Superior temporal gyrus (tissue), 1 donor: ENCODE results near the gene QRICH1.

ENCODE experiments used
- DNase-seq: peaks from one replicate; pipeline ENCODE4 v3.0.0-alpha.2; 2016; ENCODE audit errors: extremely low spot score

Gene QRICH1

GRCh38 chr3:49034650-49035049, 59.2 kb downstream of the QRICH1 start:
- DNase-seq = no peak

- DNase-seq = no peak
These were observed 61.1 kb downstream of the QRICH1 start for GRCh38 chr3:49032646-49033304.

- DNase-seq = no peak
These were observed 63.5 kb downstream of the QRICH1 start for GRCh38 chr3:49030321-49030720.

- DNase-seq = no peak
These were observed 64.3 kb downstream of the QRICH1 start for GRCh38 chr3:49029563-49029884.

GRCh38 chr3:49028673-49029562, 65.0 kb downstream of the QRICH1 start, which contains the start of gene IMPDH2:
IMPDH2 (minus strand) TSS chr3:49029398; CDS start chr3:49029350, 48 bp downstream.
- DNase-seq = peak; percentile 98

- DNase-seq = no peak
These were observed 65.6 kb downstream of the QRICH1 start for GRCh38 chr3:49028298-49028672.

DNA sequence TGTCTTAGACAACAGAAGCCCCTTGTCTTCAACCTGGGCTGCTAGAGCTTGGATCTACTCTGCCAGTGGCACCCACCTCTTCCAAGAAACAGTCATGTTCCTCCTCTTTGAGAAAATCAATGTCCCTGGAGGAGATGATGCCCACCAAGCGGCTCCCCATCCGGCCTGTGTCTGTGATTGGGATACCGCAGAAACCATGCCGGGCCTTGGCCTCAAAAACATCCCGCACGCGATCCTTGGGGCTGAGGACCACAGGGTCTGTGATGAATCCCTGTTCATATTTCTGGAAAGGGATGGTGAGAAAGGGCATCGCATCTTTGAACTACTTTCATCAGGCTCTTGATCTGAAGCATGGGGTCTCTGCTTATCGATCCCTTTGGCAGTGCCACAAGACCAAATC, 66.2 kb downstream of the QRICH1 start:
- DNase-seq = no peak

- DNase-seq = no peak
These were observed 67.3 kb downstream of the QRICH1 start for GRCh38 chr3:49026536-49026935.

DNA sequence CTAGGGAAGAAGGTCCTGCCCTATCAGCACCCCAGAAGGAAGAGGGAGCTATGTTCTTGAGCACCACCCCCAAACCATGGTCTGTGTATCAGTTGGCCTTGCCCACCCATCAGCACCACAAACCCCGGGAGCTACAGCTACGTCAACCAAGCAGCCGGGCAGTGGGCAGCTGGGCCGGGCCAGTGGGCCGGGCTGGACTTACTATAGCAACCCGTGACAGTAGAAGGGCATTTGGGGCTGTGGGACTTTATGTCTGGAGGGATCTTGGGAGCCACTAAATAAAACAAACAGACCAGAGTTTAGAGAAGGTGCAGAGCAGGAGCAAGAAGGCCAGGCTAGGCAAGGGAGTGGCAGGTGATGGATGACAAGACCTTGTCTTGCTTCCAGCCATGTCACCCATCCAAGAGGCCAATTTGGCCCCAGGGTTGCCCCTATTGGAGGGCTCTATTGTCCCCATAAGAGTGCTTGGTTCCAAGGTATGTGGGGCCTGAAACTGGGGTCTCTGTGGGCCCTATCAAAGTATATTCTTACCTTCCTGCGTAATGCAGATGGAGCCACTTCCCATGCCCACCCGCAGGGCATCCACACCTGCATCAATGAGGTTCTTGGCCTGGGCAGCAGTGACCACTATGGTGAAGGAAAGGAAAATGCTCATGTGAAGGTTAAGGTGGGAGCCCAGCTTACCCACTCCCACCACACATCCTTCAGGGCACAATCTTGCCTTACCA, 67.9 kb downstream of the QRICH1 start:
- DNase-seq = no peak

- no peak for DNase-seq
These were observed 68.7 kb downstream of the QRICH1 start for GRCh38 chr3:49025005-49025792.

- no peak for DNase-seq
These were observed 69.4 kb downstream of the QRICH1 start for GRCh38 chr3:49024449-49024848.

- no peak for DNase-seq
These were observed 70.1 kb downstream of the QRICH1 start for GRCh38 chr3:49023775-49024174.

DNA sequence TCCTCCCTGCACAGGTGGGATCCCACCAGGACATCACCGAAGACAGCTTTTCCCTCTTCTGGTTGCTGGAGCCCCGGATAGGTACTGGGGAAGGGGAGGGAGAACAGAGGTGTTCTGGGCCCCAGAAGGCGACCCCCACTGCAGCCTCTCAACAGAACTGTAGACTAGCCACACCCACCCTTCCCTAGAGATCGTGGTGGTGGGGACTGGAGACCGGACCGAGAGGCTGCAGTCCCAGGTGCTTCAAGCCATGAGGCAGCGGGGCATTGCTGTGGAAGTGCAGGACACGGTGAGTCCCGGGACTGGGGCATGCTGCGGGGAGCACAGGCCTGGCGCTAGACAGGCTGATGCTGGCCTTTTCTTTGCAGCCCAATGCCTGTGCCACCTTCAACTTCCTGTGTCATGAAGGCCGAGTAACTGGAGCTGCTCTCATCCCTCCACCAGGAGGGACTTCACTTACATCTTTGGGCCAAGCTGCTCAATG, 71.1 kb downstream of the QRICH1 start:
- no peak for DNase-seq

DNA sequence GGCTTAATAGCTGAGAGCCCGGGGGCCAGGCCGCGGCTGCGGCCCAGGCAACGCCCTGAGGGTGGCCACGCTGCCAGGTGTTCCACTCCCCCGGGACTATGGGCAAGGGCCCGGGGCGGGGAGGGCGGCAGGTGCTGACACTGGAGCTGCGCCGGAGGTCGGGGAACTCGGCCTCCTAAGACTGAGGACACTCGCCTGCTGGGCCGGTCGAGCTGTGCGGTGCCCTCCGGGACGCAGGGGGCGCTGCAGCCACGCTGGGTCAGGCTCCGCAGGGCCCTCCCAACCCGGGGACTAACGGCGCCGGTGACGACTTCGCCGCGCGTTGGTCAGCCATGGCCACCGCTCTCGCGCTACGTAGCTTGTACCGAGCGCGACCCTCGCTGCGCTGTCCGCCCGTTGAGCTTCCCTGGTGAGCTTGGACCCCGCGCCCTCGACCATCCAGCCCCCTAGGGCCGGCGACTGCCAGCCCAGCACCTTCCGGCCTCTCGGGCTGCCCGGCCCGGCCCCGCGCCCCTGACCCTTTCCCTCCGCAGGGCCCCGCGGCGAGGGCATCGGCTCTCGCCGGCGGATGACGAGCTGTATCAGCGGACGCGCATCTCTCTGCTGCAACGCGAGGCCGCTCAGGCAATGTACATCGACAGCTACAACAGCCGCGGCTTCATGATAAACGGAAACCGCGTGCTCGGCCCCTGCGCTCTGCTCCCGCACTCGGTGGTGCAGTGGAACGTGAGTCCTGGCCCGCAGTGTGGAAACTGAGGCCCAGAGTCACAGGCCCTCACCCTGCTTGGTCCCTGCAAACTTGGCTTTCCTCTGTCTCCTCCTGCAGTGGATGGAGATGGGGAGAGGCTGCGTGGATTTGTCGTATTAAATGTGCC, 71.8 kb downstream of the QRICH1 start, which contains the start of gene NDUFAF3:
NDUFAF3 (plus strand) TSS at position 309 of the 875 bp plus-strand sequence; CDS start at position 333, 24 bp downstream.
- peak; percentile 89 for DNase-seq

DNA sequence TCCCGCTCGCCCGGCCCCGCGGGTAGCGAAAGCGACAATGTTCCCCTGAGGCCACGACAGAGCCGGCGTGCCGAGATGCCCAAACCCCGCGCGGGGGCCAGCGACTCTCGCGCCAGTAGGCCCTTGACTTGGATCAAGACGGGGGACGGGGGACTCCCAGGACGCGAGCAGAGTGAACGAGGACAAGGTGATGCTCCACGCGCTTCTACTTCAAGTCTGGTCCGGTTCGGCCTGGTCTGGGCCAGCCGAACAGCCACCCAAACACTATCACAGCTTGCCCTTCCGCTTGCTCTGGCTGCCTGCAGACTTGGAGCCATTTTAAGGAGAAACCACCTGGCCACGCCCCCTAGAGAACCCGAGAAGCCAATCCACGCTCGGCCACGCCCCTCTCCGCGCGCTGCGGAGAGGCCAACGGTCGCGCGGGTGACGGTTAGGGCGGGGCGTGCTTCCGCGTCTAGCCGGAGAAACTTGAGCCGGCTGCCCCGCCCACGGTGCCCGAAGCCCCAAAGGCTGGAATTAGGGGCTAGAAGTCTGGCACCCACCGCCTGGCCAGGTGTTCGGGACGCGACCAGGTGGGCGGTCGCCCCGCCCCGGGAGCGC, 72.6 kb downstream of the QRICH1 start:
- DNase-seq = peak; percentile 98

DNA sequence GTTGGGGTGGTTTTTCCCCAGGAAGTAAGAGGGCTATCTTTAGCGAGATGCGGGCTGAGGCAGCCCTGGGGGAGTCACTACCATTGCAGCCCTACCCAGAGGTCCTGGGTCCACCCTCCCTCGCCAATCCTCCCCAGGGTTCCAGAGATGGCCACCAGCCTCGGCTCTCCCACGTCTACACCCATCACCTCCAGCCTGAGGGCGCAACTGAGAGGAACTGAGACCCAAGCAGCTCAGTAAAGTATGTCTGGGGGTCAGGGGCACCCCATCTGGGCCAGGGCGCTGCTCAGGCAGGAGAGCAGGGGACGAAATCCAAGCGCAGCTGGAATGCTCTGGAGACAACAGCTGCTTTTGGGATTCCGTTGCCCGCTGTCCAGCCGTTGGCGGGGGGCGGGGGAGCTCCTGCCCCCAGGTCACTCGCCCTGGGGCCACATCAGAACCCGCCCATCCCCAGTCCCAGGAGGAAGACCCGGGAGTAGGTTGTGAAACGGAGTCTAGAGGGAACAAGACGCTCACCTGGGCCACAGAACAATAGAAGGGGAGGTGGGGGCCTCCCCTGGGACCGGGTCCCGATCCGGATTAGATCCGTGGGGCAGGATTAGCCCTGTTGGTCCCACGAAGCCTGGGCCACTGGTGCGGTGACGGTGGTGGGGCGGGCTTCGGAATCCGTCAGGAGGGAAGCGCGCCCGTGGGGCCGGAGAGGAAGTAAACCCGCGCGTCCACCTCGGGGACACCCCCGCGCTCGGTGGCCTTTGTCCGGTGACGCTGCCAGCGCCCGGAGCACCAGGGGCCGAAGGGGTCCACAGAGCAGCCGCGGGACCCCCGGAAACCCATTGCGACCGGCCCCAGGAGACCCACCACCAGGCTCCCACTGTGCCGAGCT, 73.3 kb downstream of the QRICH1 start:
- DNase-seq = no peak

DNA sequence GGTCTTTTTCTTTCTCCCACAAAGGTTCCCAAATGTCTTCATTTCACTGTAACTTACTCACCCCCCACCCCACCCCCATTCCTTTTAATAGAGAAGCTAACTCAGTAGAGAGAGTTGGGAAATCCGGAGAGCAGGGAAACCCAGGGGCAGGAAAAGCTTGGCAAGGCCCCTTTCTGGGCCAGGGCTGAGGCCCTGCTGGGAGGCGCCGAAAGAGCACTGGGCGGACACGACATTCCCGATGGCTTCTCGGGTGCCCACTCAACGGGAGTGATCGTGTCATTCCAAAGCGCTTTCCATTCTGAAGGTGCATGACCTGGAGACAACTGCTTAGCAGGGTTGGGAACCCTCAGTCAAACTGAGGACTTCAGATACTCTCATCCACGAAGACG, 73.9 kb downstream of the QRICH1 start:
- DNase-seq = no peak

- DNase-seq = no peak
These were observed 75.2 kb downstream of the QRICH1 start for GRCh38 chr3:49018707-49019006.
